AG04450 (cell line): Measurements from ENCODE around the gene MRPL18. TPM values are rescaled to one million over a fixed set of nuclear protein-coding genes. Genes with fewer than 3 reads are reported as not detected.
"Not testable (repeated sequence)": the region's sequence is repeated elsewhere in the genome, so short reads cannot be mapped to it uniquely, and the experiment has no call there.

Experiments
- CTCF ChIA-PET: fragments of 300-600, 350-600 bp; formaldehyde crosslinking; extraction: SDS; loops from one replicate; lab custom pipeline; 2022; ENCODE audit warnings: antibody characterized with exemption, inconsistent platforms; lab: Charles Lee
- POLR2A ChIA-PET: fragments of 350-600 bp; formaldehyde crosslinking; extraction: SDS; loops from one replicate; lab custom pipeline; 2021; ENCODE audit warnings: antibody characterized with exemption, inconsistent platforms; lab: Yijun Ruan, JAX
- DNase-seq: peaks from one replicate; pipeline ENCODE4 v3.0.0-alpha.2; 2011; ENCODE audit warnings: low read depth, low spot score
- H3K27ac ChIP-seq: one replicate; pipeline ENCODE4 v1.5.1; 2012; ENCODE audit warnings: low read depth, low read length, control low read depth
- H3K27me3 ChIP-seq: one replicate; pipeline ENCODE4 v1.6.0; 2012; ENCODE audit warnings: low read length; ENCODE audit not compliant: control insufficient read depth, insufficient read depth
- H3K4me3 ChIP-seq: 2 replicates; pipeline ENCODE4 v1.5.1; 2011; ENCODE audit warnings: mild to moderate bottlenecking, low read depth, low read length, control low read depth
- H3K9me3 ChIP-seq: 2 replicates; pipeline ENCODE4 v1.5.1; 2012; ENCODE audit warnings: low read length; ENCODE audit not compliant: control insufficient read depth, insufficient read depth
- polyA plus RNA-seq: library from polyadenylated mRNA; depleted of rRNA; stranded (reverse); fragments of >200 nt; gene quantifications from 2 replicates; pipeline ENCODE4 v1.2.3, GENCODE V29; 2011
- TF ChIP-seq, protein P1 (sequence below): IDR thresholded peaks from 2 replicates; pipeline ENCODE4 v1.5.1; 2011; ENCODE audit warnings: low read depth, low read length, control low read depth, inconsistent platforms

MRPL18 gene
- polyA plus RNA-seq, 1 experiment: 96.7 TPM

DNA sequence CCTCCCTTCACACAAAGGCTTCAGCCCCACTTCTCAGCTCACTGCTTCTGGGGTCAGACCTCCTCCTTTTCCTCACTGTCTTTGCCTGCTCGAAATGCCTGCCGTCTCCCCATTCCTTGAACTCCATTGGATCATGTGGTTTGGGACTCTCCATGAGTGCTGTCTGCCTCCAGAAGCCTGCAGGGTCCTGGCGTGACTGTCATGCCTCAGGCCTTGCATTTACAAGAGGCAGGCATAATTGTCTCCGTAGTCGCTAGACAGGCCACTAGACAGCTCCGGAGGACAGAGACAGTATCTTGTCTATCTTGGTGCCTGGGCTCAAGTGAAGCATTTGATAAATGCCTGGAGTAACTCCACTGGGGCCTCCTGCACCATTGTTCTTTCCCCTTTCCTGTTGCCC, 25.1 kb downstream of the MRPL18 start:
- Histone ChIP-seq H3K27ac (no peak overlapping the region), H3K27me3 (peaks cover 12% of the 10 kb centered on the region), H3K9me3 (no peaks in the 10 kb centered on the region), H3K4me3 (no peak overlapping the region)
- DNase-seq: no peak
- ChIA-PET POLR2A (no interaction called here), CTCF (no interaction called here)
- TF ChIP-seq, protein P1, sequence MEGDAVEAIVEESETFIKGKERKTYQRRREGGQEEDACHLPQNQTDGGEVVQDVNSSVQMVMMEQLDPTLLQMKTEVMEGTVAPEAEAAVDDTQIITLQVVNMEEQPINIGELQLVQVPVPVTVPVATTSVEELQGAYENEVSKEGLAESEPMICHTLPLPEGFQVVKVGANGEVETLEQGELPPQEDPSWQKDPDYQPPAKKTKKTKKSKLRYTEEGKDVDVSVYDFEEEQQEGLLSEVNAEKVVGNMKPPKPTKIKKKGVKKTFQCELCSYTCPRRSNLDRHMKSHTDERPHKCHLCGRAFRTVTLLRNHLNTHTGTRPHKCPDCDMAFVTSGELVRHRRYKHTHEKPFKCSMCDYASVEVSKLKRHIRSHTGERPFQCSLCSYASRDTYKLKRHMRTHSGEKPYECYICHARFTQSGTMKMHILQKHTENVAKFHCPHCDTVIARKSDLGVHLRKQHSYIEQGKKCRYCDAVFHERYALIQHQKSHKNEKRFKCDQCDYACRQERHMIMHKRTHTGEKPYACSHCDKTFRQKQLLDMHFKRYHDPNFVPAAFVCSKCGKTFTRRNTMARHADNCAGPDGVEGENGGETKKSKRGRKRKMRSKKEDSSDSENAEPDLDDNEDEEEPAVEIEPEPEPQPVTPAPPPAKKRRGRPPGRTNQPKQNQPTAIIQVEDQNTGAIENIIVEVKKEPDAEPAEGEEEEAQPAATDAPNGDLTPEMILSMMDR: no peak

DNA sequence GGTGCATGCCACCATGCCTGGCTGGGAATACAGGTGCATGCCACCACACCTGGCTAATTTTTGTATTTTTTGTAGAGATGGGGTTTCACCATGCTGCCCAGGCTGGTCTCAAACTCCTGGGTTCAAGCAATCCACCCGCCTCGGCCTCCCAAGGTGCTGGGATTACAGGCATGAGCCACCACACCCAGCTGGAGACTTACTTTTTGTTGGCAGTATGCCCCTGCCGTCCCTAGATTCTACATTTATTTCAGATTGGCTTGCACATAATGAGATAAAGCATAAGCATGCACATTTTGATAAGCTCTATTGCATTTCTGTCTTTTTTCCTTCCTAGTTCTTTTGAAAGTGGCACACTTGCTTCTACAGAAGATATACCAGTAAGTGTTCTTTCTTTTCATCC, 26.5 kb downstream of the MRPL18 start:
- POLR2A ChIA-PET, H3K9me3 ChIP-seq, CTCF ChIA-PET, H3K4me3 ChIP-seq, DNase-seq, H3K27ac ChIP-seq: not testable (repeated sequence)
- peaks cover 17% of the 10 kb centered on the region for H3K27me3 ChIP-seq

DNA sequence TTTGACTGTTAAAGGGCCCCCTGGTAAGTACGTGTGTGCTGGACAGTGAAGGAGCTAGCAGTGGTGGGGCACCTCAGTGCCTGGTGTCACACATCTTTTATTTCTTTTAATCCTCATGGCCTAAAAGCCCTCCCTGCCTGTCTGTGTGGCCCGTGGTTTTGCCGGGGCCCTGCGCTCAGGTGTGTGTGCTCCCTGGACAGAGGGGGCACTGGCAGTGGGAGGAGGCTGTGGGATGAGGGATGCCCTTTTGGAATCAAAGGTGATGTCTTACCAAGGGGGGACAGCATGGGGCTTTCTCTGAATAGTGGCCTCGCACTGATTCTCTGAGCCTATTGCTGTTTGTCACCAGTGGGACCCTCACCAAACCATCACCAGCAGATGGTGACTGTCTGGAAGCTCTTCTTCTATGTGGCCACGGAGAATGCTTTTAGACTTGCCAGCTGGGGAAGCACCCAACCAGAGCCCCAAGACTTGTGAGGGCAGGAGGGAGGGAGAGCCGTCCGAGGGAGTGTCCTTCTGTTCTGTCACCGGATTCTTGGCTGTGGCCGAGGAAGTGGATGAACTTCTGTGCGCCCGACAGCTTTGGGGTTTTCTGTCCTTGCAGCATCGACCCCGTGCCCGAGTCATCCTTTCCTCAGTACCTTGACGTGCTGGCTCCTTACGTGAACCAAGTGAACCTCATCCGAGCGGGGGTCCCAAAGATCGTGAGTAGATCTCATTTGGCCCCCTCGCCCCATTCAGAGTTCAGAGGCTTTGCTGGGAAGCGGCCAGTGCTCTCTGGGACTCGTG, 27.9 kb downstream of the MRPL18 start:
- ChIA-PET CTCF (no interaction called here), POLR2A (no interaction called here)
- no peak overlapping the region for H3K27ac ChIP-seq

DNA sequence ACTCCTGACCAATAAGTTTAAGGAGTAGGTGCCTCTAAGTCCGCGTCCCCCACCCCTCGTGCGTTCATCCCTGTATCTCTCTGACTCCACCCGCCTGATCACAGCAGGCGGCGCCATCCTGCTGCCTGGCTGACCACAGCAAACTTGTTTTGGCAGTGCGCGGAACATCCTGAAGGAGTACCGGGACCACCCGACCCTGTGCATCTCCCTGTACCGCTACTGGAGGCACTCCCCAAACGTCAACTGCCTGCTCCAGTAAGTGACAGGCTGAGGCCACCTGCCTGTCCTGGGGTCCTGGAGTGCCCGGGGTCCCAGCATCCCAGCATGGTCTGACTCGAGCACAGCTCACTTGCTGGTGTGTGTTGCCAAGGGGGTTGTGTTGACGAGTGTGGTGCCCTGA, 28.8 kb downstream of the MRPL18 start:
- H3K27me3 ChIP-seq: peaks cover 17% of the 10 kb centered on the region
- CTCF ChIA-PET: no interaction called here
- H3K9me3 ChIP-seq: no peaks in the 10 kb centered on the region; the same call in 1 of the 2 replicates
- H3K4me3 ChIP-seq: no peak overlapping the region
- DNase-seq: no peak
- POLR2A ChIA-PET: no interaction called here
- no peak overlapping the region for H3K27ac ChIP-seq
- TF ChIP-seq, protein P1: no peak

More for the DNA sequence above, 27.9 kb downstream of the MRPL18 start:
- H3K9me3 ChIP-seq: no peaks in the 10 kb centered on the region
- no peak for DNase-seq
- TF ChIP-seq, protein P1: no peak
- H3K4me3 ChIP-seq: no peak overlapping the region
- peaks cover 17% of the 10 kb centered on the region for H3K27me3 ChIP-seq

DNA sequence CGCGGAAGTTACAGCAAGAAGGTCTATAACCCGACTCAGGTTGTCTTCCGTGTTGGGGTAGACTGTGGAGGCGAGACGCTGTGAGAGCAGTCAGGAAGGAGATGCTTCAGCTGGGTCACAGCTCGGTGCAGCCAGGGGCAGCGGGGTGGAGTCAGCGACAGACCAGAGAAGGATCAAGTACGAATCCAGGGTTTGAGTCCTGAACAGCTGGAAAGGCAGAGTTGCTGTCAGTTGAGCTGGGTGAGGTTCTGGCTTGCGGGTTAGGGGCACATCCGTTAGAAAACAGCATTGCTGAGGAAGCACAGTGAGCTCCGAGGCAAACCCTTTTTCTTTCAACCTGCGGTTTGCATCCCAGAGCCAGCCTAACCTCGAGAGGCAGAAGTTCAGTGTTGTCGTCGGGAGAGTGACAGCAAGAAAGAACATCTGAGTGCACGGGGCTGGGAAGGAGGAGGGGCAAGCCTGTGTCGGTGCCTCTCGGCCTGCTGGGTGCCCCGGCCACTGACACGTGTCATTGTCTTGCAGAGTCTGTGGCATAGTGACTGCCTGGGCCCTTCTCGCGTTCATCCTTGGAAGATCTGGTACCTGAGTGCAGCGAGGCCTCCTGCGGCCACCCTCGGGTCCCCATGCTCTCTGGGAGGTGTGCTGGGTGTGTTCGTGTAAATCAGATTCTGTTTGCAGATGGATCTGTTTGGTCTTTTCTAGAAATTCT, 29.8 kb downstream of the MRPL18 start:
- Histone ChIP-seq H3K9me3 (no peaks in the 10 kb centered on the region; the same call in 1 of the 2 replicates), H3K4me3 (no peak overlapping the region), H3K27ac (no peak overlapping the region), H3K27me3 (peaks cover 20% of the 10 kb centered on the region)
- no peak for DNase-seq
- TF ChIP-seq, protein P1: no peak
- CTCF ChIA-PET: no interaction called here
- POLR2A ChIA-PET: no interaction called here
